Left colon (tissue), 2 donors: ENCODE results near the gene MAGEA4. TPM values are rescaled to one million over a fixed set of nuclear protein-coding genes. Genes with fewer than 3 reads are reported as not detected.
"Not testable (repeated sequence)": the region's sequence is repeated elsewhere in the genome, so short reads cannot be mapped to it uniquely, and the experiment has no call there.

Source experiments
- ATAC-seq: fragments of 200-7000 bp; cut with Tn5 transposase; one replicate; pipeline ENCODE4 v1.9.1; 2020; ENCODE audit warnings: mild to moderate bottlenecking, moderate library complexity
- DNase-seq, 2 donors: peaks; one replicate each; pipeline ENCODE4 v3.0.0-alpha.2; 2020
- intact Hi-C, 2 donors: fragments of 100-400 bp; cut with DNase I in 1 of 2; cut with micrococcal nuclease in 1 of 2; formaldehyde crosslinking; loops; one replicate each; pipeline versions ENCODE4 v1.11.2 to v1.14.0; 2022; cut with DNase I, micrococcal nuclease
- long read RNA-seq: library from polyadenylated mRNA; unstranded; transcript quantifications from one replicate; pipeline ENCODE4 v2.0.0, GENCODE V29; 2021
- total RNA-seq, 2 donors: library from RNA; stranded (reverse); fragmentation: NEBNext Ultra II Directional; extraction: Animal tissue kit (Norgen Biotek cat#: 25700); gene quantifications; one replicate each; pipeline ENCODE4 v1.2.1, GENCODE V29; 2021
- donor health status: DM: no; HTN: no; CAD: no.
- donor health status: DM: yes; HTN: yes; CAD: no.

MAGEA4 gene
- not detected for total RNA-seq
- long read RNA-seq: 0 reads

- ATAC-seq (no peak), DNase-seq (no peak)
- intact Hi-C loops: no loop called here
Measured at GRCh38 chrX:151912780-151913179, at the start of gene MAGEA4. TSS of gene MAGEA4 (plus strand) at chrX:151912889. CDS start at chrX:151923665, 10,776 bp downstream.

GRCh38 chrX:151870602-151871001, 42.1 kb upstream of the MAGEA4 start:
- intact Hi-C loops: no loop called here
- no peak for DNase-seq
- ATAC-seq: no peak

GRCh38 chrX:151871244-151871643, 41.4 kb upstream of the MAGEA4 start:
- no peak for ATAC-seq
- DNase-seq: no peak
- intact Hi-C loops: no loop called here

- intact Hi-C loops: no loop called here
- ATAC-seq: no peak
- DNase-seq: no peak
Measured at GRCh38 chrX:151873096-151873495, 39.6 kb upstream of the MAGEA4 start.

GRCh38 chrX:151875270-151876026, 37.2 kb upstream of the MAGEA4 start:
- ATAC-seq (no peak), DNase-seq (no peak)
- intact Hi-C loops: no loop called here

GRCh38 chrX:151878574-151878973, 34.1 kb upstream of the MAGEA4 start:
- DNase-seq (no peak), ATAC-seq (no peak)
- intact Hi-C loops: no loop called here

- ATAC-seq (no peak), DNase-seq (no peak)
- intact Hi-C loops: no loop called here
Measured at GRCh38 chrX:151879856-151880255, 32.8 kb upstream of the MAGEA4 start.

- ATAC-seq (no peak), DNase-seq (no peak)
- intact Hi-C loops: no loop called here
Measured at GRCh38 chrX:151880895-151881294, 31.8 kb upstream of the MAGEA4 start.

- intact Hi-C loops: no loop called here
- ATAC-seq (peak; percentile 91), DNase-seq (no peak)
Measured at GRCh38 chrX:151889421-151889820, 23.3 kb upstream of the MAGEA4 start.

GRCh38 chrX:151896734-151897474, 15.8 kb upstream of the MAGEA4 start:
- no peak for ATAC-seq
- intact Hi-C loops: no loop called here
- DNase-seq: no peak

GRCh38 chrX:151899622-151900021, 13.1 kb upstream of the MAGEA4 start:
- intact Hi-C loops: no loop called here
- DNase-seq (no peak), ATAC-seq (no peak)

- intact Hi-C loops: no loop called here
- ATAC-seq: no peak
- no peak for DNase-seq
Measured at GRCh38 chrX:151901826-151902225, 10.9 kb upstream of the MAGEA4 start.

- ATAC-seq (peak; percentile 97), DNase-seq (peak in 1 of 2 donors; percentile 52)
- intact Hi-C loops: no loop called here
Measured at GRCh38 chrX:151902813-151903591, 9.7 kb upstream of the MAGEA4 start.

GRCh38 chrX:151904989-151905388, 7.7 kb upstream of the MAGEA4 start:
- intact Hi-C loops: no loop called here
- ATAC-seq: no peak
- DNase-seq: no peak

- ATAC-seq (no peak), DNase-seq (no peak)
- intact Hi-C loops: no loop called here
Measured at GRCh38 chrX:151912221-151912620, 468 bp upstream of the MAGEA4 start.

- ATAC-seq, intact Hi-C loops, DNase-seq: not testable (repeated sequence)
Measured at GRCh38 chrX:151918736-151919135, 6.0 kb downstream of the MAGEA4 start.

- DNase-seq: no peak
- intact Hi-C loops: no loop called here
- no peak for ATAC-seq
Measured at GRCh38 chrX:151919610-151920009, 6.9 kb downstream of the MAGEA4 start.

- DNase-seq: no peak
- no peak for ATAC-seq
- intact Hi-C loops: no loop called here
Measured at GRCh38 chrX:151920101-151920500, 7.4 kb downstream of the MAGEA4 start.

- no peak for DNase-seq
- intact Hi-C loops: no loop called here
- no peak for ATAC-seq
Measured at GRCh38 chrX:151920530-151920929, 7.8 kb downstream of the MAGEA4 start.

GRCh38 chrX:151921292-151921691, 8.6 kb downstream of the MAGEA4 start:
- DNase-seq (no peak), ATAC-seq (no peak)
- intact Hi-C loops: no loop called here
